ENCODE data around the gene PRR18. TPM values are rescaled to one million over a fixed set of nuclear protein-coding genes. Genes with fewer than 3 reads are reported as not detected.
A peak's percentile ranks its signal among the peaks of the same experiment; 100 is the strongest.

Gene PRR18
- total RNA-seq, 1 donor from 2014 or later: not detected

DNA sequence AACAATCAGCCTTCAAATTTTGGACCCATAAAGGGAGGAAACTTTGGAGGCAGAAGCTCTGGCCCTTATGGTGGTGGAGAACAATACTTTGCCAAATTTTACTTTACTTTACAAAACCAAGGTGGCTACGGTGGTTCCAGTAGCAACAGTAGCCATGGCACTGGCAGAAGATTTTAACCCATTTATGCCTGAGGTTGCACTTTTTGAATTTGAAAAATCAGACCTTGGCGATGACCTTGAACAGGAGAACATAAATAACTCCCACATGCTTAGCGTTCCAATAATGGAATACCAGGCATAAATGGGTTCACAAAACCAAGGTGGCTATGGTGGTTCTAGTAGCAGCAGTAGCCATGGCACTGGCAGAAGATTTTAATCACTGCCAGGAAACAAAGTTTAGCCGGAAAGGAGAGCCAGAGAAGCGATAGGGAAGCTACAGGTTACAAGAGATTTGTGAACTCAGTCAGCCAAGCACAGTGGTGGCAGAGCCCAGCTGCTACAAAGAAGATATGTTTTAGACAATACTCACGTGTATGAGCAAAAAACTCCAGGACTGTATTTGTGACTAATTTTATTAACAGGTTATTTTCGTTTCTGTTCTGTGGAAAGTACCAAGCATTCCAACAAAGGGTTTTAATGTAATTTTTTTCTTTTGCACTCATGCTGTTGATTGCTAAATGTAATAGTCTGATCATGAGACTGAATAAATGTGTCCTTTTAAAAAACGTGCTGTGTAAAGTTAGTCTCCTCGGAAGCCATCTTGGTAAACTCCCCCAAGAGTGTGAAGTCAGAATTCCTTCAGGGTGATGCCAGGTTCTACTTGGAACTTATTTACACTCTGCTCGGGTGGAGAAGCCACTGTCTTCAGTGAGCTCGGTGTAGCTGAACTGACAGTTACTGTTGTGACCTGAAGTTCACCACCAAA, 27.4 kb upstream of the PRR18 start:
- DNase-seq (no peak), ATAC-seq (ENCODE audit: poor library complexity) (no peak)
- intact Hi-C loops (cut with DNase I): no loop called here

- intact Hi-C loops (cut with DNase I): no loop called here
Measured at GRCh38 chr6:166334878-166335277, 26.7 kb upstream of the PRR18 start.

GRCh38 chr6:166333172-166333995, 25.2 kb upstream of the PRR18 start:
- DNase-seq (no peak), ATAC-seq (ENCODE audit: poor library complexity) (no peak)
- intact Hi-C loops (cut with DNase I): no loop called here

More at GRCh38 chr6:166334878-166335277, 26.7 kb upstream of the PRR18 start:
- ATAC-seq (ENCODE audit: poor library complexity) (no peak), DNase-seq (no peak)

GRCh38 chr6:166331503-166332415, 23.6 kb upstream of the PRR18 start:
- no peak for DNase-seq
- no peak for ATAC-seq (ENCODE audit: poor library complexity)
- intact Hi-C loops (cut with DNase I): no loop called here

DNA sequence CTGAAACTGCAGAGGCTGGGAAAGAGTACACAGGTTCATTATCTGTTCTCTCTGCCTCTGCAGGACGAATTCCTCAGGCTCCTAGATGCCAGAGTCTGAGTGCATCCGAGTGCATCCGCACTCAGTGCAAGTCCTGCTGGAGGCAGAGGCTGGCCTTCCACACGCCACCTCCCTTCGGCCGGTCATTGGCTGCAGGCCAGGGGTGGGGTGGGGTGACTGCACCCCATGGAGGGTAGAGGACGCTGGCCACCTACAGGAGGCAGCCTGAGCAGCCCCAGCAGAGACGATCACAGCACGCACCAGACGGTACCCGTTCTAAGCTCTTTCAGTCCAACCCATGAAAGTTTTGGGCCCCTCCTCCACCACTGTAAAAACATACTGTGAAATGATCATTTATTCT, 22.4 kb upstream of the PRR18 start:
- DNase-seq (peak; percentile 74), ATAC-seq (ENCODE audit: poor library complexity) (peak; percentile 73)
- intact Hi-C loops (cut with DNase I): no loop called here

- intact Hi-C loops (cut with DNase I): no loop called here
- ATAC-seq (ENCODE audit: poor library complexity) (no peak), DNase-seq (no peak)
Measured at GRCh38 chr6:166325383-166326042, 17.3 kb upstream of the PRR18 start.

DNA sequence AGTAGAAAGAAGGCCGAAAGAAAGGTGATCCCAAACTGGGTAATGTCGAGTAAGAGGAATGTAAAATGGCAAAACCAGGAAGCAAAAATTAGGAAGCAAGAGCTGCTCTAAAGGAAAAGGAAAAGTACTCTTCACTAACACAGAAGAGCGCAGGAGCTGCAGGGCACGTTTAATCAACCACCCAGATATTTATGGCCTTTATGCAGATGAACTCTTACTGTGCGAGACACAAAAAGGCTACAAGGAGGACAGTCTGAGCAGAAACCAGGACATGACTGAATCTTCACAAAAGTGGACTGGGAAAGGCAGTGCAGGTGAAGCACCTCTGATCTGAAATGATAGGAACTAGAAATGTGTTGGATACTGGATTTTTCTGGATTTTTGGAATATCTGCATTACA, 15.2 kb upstream of the PRR18 start:
- ATAC-seq (ENCODE audit: poor library complexity): no peak
- no peak for DNase-seq
- intact Hi-C loops (cut with DNase I): no loop called here

GRCh38 chr6:166318649-166319600, 10.7 kb upstream of the PRR18 start:
- DNase-seq: peak; percentile 64
- ATAC-seq (ENCODE audit: poor library complexity): peak; percentile 95
- intact Hi-C loops (cut with DNase I): no loop called here

GRCh38 chr6:166318227-166318626, 10.0 kb upstream of the PRR18 start:
- ATAC-seq (ENCODE audit: poor library complexity) (peak; percentile 26), DNase-seq (no peak)
- intact Hi-C loops (cut with DNase I): no loop called here

DNA sequence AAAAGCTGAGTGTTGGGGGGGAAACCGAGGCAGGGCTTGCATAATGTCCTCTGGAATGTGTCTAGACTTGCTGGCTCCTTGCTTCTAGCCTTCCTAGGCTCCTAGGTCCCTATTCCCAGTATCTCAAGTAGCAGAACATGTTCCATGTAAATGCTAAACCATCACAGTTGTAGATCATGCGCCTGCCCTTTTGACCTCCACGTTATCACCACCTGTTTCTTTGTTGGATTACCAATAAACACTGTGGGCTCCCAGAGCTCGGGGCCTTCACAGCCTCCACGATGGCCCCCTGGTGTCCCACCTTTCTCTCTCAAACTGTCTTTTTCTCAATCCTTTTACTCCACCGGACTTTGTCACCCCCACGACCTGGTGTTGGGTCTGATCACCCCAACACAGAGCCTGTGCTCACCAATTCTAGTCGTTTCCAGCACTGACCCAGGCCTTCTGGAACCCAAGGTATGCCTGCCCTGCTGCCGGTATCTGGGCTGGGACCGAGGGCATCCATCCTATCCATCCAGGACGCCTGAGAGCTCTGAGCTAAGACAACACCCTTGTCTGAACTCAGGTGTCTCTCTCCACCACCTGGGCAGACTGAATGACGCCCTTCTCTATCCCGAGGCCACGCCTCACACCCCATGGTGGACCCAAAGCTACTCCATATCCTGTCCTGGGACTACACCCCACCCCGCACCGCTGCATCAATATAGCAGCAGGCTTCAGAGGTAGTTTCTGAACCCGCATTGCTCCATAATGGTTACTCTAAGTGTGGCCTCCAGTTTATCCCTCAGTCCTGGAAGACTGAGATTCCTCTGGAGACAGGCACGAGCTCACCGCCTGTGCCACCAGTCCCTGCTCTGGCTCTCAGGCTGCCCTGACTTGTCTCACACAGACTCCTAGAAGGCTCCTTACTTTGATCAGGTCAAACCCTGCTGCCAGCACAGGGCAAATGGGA, 9.3 kb upstream of the PRR18 start:
- intact Hi-C loops (cut with DNase I): no loop called here
- DNase-seq: no peak
- ATAC-seq (ENCODE audit: poor library complexity): no peak

DNA sequence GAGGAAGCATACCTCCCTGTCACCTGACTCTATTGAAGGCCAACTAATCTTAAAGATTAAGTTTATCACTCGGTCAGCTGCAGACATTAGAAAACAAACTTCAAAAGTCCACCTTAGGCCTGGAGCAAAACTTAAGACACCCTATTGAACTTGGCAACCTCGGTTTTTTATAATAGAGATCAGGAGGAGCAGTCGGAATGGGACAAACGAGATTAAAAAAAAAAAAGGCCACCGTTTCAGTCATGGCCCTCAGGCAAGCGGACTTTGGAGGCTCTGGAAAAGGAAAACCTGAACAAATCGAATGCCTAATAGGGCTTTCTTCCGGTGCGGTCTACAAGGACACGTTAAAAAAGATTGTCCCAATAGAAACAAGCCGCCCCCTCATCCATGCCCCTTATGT, 7.2 kb upstream of the PRR18 start:
- intact Hi-C loops (cut with DNase I): no loop called here
- no peak for DNase-seq
- ATAC-seq (ENCODE audit: poor library complexity): no peak

DNA sequence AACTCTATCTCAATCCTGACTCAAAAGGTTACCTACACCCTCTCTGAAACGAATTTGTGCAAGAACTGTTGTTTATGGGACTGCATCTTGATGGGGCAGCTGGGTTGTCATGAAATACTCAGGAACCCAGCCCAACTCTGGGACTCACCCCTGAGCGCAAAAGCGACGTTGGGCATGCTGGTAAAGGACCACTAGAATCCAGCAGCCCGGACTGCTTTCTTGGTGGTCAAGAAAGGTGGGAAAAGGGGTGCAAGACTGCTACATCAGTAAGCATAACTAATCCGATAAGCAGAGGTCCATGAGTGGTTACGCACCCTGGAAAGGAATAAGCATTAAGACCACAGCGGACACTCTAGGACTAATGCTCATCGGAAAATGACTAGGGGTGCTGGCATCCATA, 6.3 kb upstream of the PRR18 start:
- no peak for DNase-seq
- no peak for ATAC-seq (ENCODE audit: poor library complexity)
- intact Hi-C loops (cut with DNase I): loop anchor here (5.0 kb wide), 1 partner anchor 88 kb away; no protein-coding TSS in a partner anchor

GRCh38 chr6:166313255-166314070, 5.3 kb upstream of the PRR18 start:
- DNase-seq (peak; percentile 68), ATAC-seq (ENCODE audit: poor library complexity) (peak; percentile 78)
- intact Hi-C loops (cut with DNase I): loop anchor here (5.0 kb wide), 1 partner anchor 89 kb away; no protein-coding TSS in a partner anchor

DNA sequence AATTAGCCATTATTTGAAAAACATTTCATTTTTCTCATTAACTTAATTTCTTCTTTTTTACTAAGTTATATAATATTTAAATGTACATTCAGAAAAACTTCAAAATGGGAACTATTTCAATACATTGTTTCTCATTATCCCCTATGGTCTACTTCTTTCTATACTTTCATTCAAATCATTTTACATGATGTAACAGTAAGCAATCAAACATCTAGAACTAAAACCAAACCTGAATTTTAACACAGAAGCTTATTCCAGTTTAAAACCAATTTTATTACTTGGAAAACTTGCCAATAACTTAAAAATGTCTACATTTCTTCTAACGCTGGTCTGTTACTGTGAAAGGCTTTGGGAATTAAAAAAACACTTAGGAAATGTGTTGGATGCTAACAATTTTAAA, 4.6 kb upstream of the PRR18 start:
- ATAC-seq (ENCODE audit: poor library complexity): no peak
- no peak for DNase-seq
- intact Hi-C loops (cut with DNase I): loop anchor here (5.0 kb wide), 1 partner anchor 89 kb away; no protein-coding TSS in a partner anchor

GRCh38 chr6:166310634-166311033, 2.4 kb upstream of the PRR18 start:
- intact Hi-C loops (cut with DNase I): loop anchor here (5.0 kb wide), 1 partner anchor 92 kb away; no protein-coding TSS in a partner anchor
- no peak for ATAC-seq (ENCODE audit: poor library complexity)
- no peak for DNase-seq

Data from Right ventricle myocardium superior (tissue), 1 donor.